Measurements from ENCODE around the gene TRPM3.
A peak's percentile ranks its signal among the peaks of the same experiment; 100 is the strongest.
"Not testable (repeated sequence)": the region's sequence is repeated elsewhere in the genome, so short reads cannot be mapped to it uniquely, and the experiment has no call there.

TRPM3 gene

DNA sequence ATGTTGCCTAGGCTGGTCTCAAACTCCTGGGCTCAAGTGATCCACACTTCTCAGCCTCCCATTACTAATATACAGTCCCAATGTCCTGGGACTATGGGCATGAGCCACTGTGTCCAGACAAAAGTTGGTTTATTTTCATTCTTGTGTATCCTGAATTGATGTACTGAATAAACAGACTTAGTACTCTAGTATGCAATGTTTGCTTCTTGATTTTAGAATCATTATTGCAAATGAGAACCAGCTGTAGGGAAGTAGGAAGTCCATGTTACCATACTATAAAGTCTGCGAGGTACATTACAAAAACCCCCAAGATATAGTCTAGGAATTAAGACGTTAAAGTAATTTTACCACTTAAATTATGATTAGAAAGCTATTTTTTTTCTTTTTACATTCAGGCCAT, 372.4 kb downstream of the TRPM3 start:
- Histone ChIP-seq H3K36me3 (replicated peaks) (no peaks in the 10 kb centered on the region), H3K27ac (no peak overlapping the region), H3K27me3 (replicated peaks) (no peaks in the 10 kb centered on the region), H3K4me3 (ENCODE audit: low read depth, low read length) (no peak overlapping the region)
- no peak for DNase-seq
- TF ChIP-seq, protein P1, sequence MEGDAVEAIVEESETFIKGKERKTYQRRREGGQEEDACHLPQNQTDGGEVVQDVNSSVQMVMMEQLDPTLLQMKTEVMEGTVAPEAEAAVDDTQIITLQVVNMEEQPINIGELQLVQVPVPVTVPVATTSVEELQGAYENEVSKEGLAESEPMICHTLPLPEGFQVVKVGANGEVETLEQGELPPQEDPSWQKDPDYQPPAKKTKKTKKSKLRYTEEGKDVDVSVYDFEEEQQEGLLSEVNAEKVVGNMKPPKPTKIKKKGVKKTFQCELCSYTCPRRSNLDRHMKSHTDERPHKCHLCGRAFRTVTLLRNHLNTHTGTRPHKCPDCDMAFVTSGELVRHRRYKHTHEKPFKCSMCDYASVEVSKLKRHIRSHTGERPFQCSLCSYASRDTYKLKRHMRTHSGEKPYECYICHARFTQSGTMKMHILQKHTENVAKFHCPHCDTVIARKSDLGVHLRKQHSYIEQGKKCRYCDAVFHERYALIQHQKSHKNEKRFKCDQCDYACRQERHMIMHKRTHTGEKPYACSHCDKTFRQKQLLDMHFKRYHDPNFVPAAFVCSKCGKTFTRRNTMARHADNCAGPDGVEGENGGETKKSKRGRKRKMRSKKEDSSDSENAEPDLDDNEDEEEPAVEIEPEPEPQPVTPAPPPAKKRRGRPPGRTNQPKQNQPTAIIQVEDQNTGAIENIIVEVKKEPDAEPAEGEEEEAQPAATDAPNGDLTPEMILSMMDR (IDR thresholded peaks at IDR 0.05; ENCODE audit: low read depth, low read length, missing control alignments): no peak
- in situ Hi-C loops (cut with HindIII; ENCODE audit: low pct_ligation_motif_present, low sequenced_read_pairs): no loop called here

DNA sequence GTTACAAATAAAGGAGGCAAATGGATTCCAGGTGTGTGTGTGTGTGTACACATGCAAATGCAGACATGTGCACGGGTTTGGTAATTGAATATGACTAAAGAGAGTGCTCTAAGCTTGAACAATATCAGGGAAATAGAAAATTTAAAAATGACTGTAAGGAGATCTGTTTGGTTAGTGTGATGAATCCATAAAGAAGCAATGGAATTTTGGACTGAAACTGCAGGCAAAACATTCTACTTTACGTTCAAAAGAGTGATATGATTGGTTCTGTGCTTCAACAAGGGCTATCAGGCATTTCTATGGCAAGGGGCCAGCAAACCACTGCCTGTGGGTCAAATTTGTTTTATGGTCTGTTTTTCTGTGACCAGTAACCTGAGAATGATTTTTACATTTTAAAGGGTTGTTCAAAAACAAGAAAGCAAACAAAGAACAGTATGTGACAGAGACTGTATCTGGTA, 374.1 kb downstream of the TRPM3 start:
- TF ChIP-seq, protein P1 (IDR thresholded peaks at IDR 0.05; ENCODE audit: low read depth, low read length, missing control alignments): no peak
- in situ Hi-C loops (cut with HindIII; ENCODE audit: low pct_ligation_motif_present, low sequenced_read_pairs): no loop called here
- no peak overlapping the region for H3K4me3 ChIP-seq (ENCODE audit: low read depth, low read length)
- peak; percentile 11 for DNase-seq
- H3K36me3 ChIP-seq (replicated peaks): no peaks in the 10 kb centered on the region
- no peak overlapping the region for H3K27ac ChIP-seq
- H3K27me3 ChIP-seq (replicated peaks): no peaks in the 10 kb centered on the region

- TF ChIP-seq, protein P1 (IDR thresholded peaks at IDR 0.05; ENCODE audit: low read depth, low read length, missing control alignments): no peak
- Histone ChIP-seq H3K36me3 (replicated peaks) (no peaks in the 10 kb centered on the region), H3K27me3 (replicated peaks) (no peaks in the 10 kb centered on the region), H3K27ac (no peak overlapping the region), H3K4me3 (ENCODE audit: low read depth, low read length) (no peak overlapping the region)
- DNase-seq: no peak
- in situ Hi-C loops (cut with HindIII; ENCODE audit: low pct_ligation_motif_present, low sequenced_read_pairs): no loop called here
These were observed 374.7 kb downstream of the TRPM3 start for GRCh38 chr9:70746760-70747159.

- in situ Hi-C loops (cut with HindIII; ENCODE audit: low pct_ligation_motif_present, low sequenced_read_pairs): no loop called here
- no peak for DNase-seq
- Histone ChIP-seq H3K4me3 (ENCODE audit: low read depth, low read length) (no peak overlapping the region), H3K27me3 (replicated peaks) (no peaks in the 10 kb centered on the region), H3K36me3 (replicated peaks) (no peaks in the 10 kb centered on the region), H3K27ac (no peak overlapping the region)
- TF ChIP-seq, protein P1 (IDR thresholded peaks at IDR 0.05; ENCODE audit: low read depth, low read length, missing control alignments): no peak
These were observed 375.1 kb downstream of the TRPM3 start for GRCh38 chr9:70746316-70746715.

DNA sequence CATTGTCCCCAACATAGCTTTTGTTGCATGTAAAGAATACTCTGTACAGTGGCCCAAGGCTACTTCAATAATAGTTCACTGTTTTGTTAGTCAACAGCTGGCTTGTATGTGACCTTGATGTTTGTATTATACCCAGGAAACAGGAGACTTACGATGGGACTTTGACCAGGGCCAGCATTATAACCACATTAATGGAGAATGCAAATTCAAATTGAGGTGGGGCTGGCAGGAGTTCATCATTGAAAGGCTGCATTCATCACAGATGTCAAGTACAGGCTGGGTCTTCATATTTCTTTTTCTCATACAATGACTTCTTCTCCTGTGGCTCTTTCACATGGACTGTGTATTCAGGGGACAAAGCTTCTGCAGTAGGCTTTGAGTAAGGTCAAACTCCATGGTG, 396.6 kb downstream of the TRPM3 start:
- DNase-seq; in situ Hi-C loops (cut with HindIII; ENCODE audit: low pct_ligation_motif_present, low sequenced_read_pairs); H3K27me3 ChIP-seq (replicated peaks); H3K4me3 ChIP-seq (ENCODE audit: low read depth, low read length); H3K27ac ChIP-seq; H3K36me3 ChIP-seq (replicated peaks): not testable (repeated sequence)

DNA sequence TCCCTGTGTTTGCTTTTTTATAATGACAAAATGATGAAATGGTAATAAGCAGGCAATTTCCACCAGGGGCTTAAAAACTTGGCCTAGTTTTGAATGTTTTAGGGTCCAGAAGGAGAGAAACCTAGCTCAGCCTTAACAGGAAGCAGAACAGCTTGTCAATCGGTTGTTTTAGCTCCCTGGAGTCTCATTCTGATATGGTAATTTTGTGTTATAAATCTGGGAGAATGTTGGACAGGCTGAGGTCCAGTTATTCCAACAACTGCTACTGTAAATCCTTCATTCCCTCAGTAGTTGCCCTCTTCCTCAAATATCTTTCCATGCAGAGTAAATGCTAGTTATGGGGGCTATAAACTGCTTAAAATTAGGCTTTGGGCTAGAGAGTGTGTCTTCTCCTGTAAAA, 397.4 kb downstream of the TRPM3 start:
- in situ Hi-C loops (cut with HindIII; ENCODE audit: low pct_ligation_motif_present, low sequenced_read_pairs); H3K27me3 ChIP-seq (replicated peaks); H3K27ac ChIP-seq; H3K4me3 ChIP-seq (ENCODE audit: low read depth, low read length); H3K36me3 ChIP-seq (replicated peaks); DNase-seq: not testable (repeated sequence)

DNA sequence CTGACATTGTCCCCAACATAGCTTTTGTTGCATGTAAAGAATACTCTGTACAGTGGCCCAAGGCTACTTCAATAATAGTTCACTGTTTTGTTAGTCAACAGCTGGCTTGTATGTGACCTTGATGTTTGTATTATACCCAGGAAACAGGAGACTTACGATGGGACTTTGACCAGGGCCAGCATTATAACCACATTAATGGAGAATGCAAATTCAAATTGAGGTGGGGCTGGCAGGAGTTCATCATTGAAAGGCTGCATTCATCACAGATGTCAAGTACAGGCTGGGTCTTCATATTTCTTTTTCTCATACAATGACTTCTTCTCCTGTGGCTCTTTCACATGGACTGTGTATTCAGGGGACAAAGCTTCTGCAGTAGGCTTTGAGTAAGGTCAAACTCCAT, 414.6 kb downstream of the TRPM3 start:
- H3K4me3 ChIP-seq (ENCODE audit: low read depth, low read length); H3K36me3 ChIP-seq (replicated peaks); H3K27me3 ChIP-seq (replicated peaks); in situ Hi-C loops (cut with HindIII; ENCODE audit: low pct_ligation_motif_present, low sequenced_read_pairs); H3K27ac ChIP-seq; DNase-seq: not testable (repeated sequence)
